C4-2B (cell line): ENCODE measurements around the gene TMC3.

Experiments
- H3K27ac ChIP-seq: fragments of 450-650 bp; 2 replicates; pipeline ENCODE4 v1.5.1; 2017
- CTCF ChIP-seq: fragments of 450-650 bp; conservative IDR thresholded peaks from 2 replicates; pipeline ENCODE4 v1.5.1; 2017; ENCODE audit warnings: mild to moderate bottlenecking
- ZFX ChIP-seq: fragments of 450-650 bp; IDR thresholded peaks from 2 replicates; pipeline ENCODE4 v1.6.1; 2017

TMC3 gene

GRCh38 chr15:81322676-81323253 lies 51.2 kb downstream of the TMC3 start:
- H3K27ac ChIP-seq, result no peak overlapping the region
- no peak for TF ChIP-seq CTCF
- TF ChIP-seq ZFX, result no peak

- no peak overlapping the region for H3K27ac ChIP-seq
- TF ChIP-seq CTCF (no peak), ZFX (no peak)
Measured at GRCh38 chr15:81321667-81322066, 52.3 kb downstream of the TMC3 start.

GRCh38 chr15:81317642-81318017 lies 56.4 kb downstream of the TMC3 start:
- TF ChIP-seq CTCF (no peak), ZFX (no peak)

GRCh38 chr15:81316267-81316666 lies 57.7 kb downstream of the TMC3 start:
- no peak overlapping the region for H3K27ac ChIP-seq
- TF ChIP-seq CTCF (no peak), ZFX (no peak)

More at GRCh38 chr15:81317642-81318017, 56.4 kb downstream of the TMC3 start:
- H3K27ac ChIP-seq, result no peak overlapping the region

GRCh38 chr15:81315452-81316175 lies 58.4 kb downstream of the TMC3 start:
- no peak for TF ChIP-seq ZFX
- TF ChIP-seq CTCF, result no peak
- no peak overlapping the region for H3K27ac ChIP-seq

- TF ChIP-seq CTCF (no peak), ZFX (no peak)
- no peak overlapping the region for H3K27ac ChIP-seq
Measured at GRCh38 chr15:81314378-81314777, 59.6 kb downstream of the TMC3 start.

GRCh38 chr15:81313686-81314085 lies 60.3 kb downstream of the TMC3 start:
- H3K27ac ChIP-seq, result no peak overlapping the region
- TF ChIP-seq ZFX (no peak), CTCF (no peak)
